ENCODE results near the gene SZT2. TPM values are rescaled to one million over a fixed set of nuclear protein-coding genes. Genes with fewer than 3 reads are reported as not detected.
"Not testable (repeated sequence)": the region's sequence is repeated elsewhere in the genome, so short reads cannot be mapped to it uniquely, and the experiment has no call there.

Gene SZT2
- total RNA-seq, 1 experiment from 2014 or later, result 27.9 TPM

- Histone ChIP-seq H3K4me1 (ENCODE audit: insufficient read depth, low read length, poor library complexity, severe bottlenecking) (no peaks in the 10 kb centered on the region), H3K27me3 (replicated peaks; ENCODE audit: insufficient read depth, low read depth, low read length, poor library complexity) (no peaks in the 10 kb centered on the region), H3K36me3 (ENCODE audit: insufficient read depth, low read length, poor library complexity, severe bottlenecking) (no peaks in the 10 kb centered on the region), H3K27ac (ENCODE audit: low read depth, low read length, poor library complexity, severe bottlenecking) (no peak overlapping the region), H3K9me3 (ENCODE audit: low read depth, low read length, poor library complexity, severe bottlenecking) (no peaks in the 10 kb centered on the region), H3K4me3 (ENCODE audit: low read depth, low read length, poor library complexity, severe bottlenecking) (no peak overlapping the region)
- CTCF ChIA-PET, result no interaction called here
- no TSS peak for BruUV-seq (replicated peaks)
- DNase-seq (ENCODE audit: low spot score), result no peak
- TF ChIP-seq CTCF (conservative IDR thresholded peaks at IDR 0.05; ENCODE audit: low read depth, low read length) (no peak), EZH2 (IDR thresholded peaks at IDR 0.05; ENCODE audit: borderline replicate concordance, low read depth, low read length, poor library complexity, severe bottlenecking) (no peak)
- POLR2A ChIA-PET (ENCODE audit: low non-redundant PET), result no interaction called here
- intact Hi-C loops (cut with micrococcal nuclease; ENCODE audit: unreplicated experiment), result loop anchor here (1.0 kb wide), 1 partner anchor 8 kb away; no protein-coding TSS in a partner anchor
Measured at GRCh38 chr1:43398227-43398626, 8.5 kb downstream of the SZT2 start.

GRCh38 chr1:43400441-43400840 lies 10.7 kb downstream of the SZT2 start:
- H3K4me1 ChIP-seq (ENCODE audit: insufficient read depth, low read length, poor library complexity, severe bottlenecking); H3K27me3 ChIP-seq (replicated peaks; ENCODE audit: insufficient read depth, low read depth, low read length, poor library complexity); H3K36me3 ChIP-seq (ENCODE audit: insufficient read depth, low read length, poor library complexity, severe bottlenecking); POLR2A ChIA-PET (ENCODE audit: low non-redundant PET); CTCF ChIA-PET; BruUV-seq (replicated peaks); DNase-seq (ENCODE audit: low spot score); H3K9me3 ChIP-seq (ENCODE audit: low read depth, low read length, poor library complexity, severe bottlenecking); H3K27ac ChIP-seq (ENCODE audit: low read depth, low read length, poor library complexity, severe bottlenecking); intact Hi-C loops (cut with micrococcal nuclease; ENCODE audit: unreplicated experiment); H3K4me3 ChIP-seq (ENCODE audit: low read depth, low read length, poor library complexity, severe bottlenecking): not testable (repeated sequence)

DNA sequence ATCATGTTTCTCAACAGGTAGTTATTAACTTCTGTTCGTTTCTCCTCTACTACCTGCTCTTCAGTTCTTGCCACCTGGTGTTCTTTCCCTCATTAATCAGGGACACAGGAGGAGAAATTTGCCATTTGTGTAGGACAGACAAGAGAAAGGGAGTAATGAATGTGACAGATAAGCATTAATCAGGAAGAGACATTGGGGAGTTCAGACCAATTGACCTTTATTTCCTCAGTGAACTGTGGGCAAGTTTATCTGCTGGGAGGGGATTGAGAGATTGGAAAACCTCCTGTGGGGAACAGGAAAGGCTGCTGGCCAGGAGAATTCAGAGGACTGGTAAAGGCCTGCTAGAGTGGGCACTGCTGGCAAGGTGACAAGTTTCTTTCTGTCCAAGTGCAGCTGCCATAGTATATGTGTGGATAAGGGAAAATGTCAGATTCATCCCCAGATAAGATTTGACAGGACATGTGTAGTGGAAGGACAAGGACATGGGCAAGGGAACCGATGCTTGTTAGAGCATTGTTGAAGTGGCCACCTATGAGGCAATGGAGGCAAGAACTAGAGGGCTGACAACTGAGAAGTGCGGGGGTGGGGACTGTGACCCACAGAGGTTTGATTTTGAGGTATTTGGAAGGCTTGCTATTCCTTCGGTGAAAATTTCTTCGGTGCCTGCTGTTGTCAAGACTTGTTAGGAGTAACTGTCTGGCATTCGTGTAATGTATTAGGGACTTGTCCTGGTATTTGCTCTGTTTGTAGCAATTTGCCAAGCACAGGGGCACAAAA lies 12.6 kb downstream of the SZT2 start:
- no peak for TF ChIP-seq EZH2 (IDR thresholded peaks at IDR 0.05; ENCODE audit: borderline replicate concordance, low read depth, low read length, poor library complexity, severe bottlenecking)
- TF ChIP-seq CTCF (conservative IDR thresholded peaks at IDR 0.05; ENCODE audit: low read depth, low read length), result no peak
- CTCF ChIA-PET, result no interaction called here
- intact Hi-C loops (cut with micrococcal nuclease; ENCODE audit: unreplicated experiment), result no loop called here
- Histone ChIP-seq H3K4me3 (ENCODE audit: low read depth, low read length, poor library complexity, severe bottlenecking) (no peak overlapping the region), H3K36me3 (ENCODE audit: insufficient read depth, low read length, poor library complexity, severe bottlenecking) (peaks cover 8% of the 10 kb centered on the region), H3K9me3 (ENCODE audit: low read depth, low read length, poor library complexity, severe bottlenecking) (no peaks in the 10 kb centered on the region), H3K27ac (ENCODE audit: low read depth, low read length, poor library complexity, severe bottlenecking) (no peak overlapping the region), H3K4me1 (ENCODE audit: insufficient read depth, low read length, poor library complexity, severe bottlenecking) (no peaks in the 10 kb centered on the region), H3K27me3 (replicated peaks; ENCODE audit: insufficient read depth, low read depth, low read length, poor library complexity) (no peaks in the 10 kb centered on the region)
- POLR2A ChIA-PET (ENCODE audit: low non-redundant PET), result no interaction called here
- DNase-seq (ENCODE audit: low spot score), result no peak
- no TSS peak for BruUV-seq (replicated peaks)

DNA sequence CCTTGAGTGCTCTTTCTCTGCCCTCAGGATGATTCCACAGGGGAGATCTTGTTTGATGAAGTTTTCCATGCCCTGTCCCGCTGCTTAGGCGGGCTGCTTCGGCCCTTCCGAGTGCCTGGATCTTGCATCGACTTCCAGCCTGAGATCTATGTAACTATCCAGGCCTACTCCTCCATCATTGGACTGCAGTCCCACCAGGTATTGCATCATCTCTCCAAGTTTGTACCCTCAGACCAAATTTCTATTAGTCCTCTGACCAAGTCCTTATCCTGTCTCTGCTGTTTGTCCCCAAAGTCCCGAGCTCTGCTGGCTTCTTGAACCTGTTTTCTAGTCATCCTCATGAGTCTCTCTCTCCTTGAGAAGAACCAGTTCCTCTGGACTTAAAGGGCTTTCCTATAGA lies 14.7 kb downstream of the SZT2 start:
- BruUV-seq (replicated peaks), result no TSS peak
- ChIA-PET POLR2A (ENCODE audit: low non-redundant PET) (no interaction called here), CTCF (no interaction called here)
- Histone ChIP-seq H3K4me1 (ENCODE audit: insufficient read depth, low read length, poor library complexity, severe bottlenecking) (no peaks in the 10 kb centered on the region), H3K27ac (ENCODE audit: low read depth, low read length, poor library complexity, severe bottlenecking) (no peak overlapping the region), H3K4me3 (ENCODE audit: low read depth, low read length, poor library complexity, severe bottlenecking) (no peak overlapping the region), H3K36me3 (ENCODE audit: insufficient read depth, low read length, poor library complexity, severe bottlenecking) (peaks cover 8% of the 10 kb centered on the region), H3K27me3 (replicated peaks; ENCODE audit: insufficient read depth, low read depth, low read length, poor library complexity) (no peaks in the 10 kb centered on the region), H3K9me3 (ENCODE audit: low read depth, low read length, poor library complexity, severe bottlenecking) (no peaks in the 10 kb centered on the region)
- intact Hi-C loops (cut with micrococcal nuclease; ENCODE audit: unreplicated experiment), result no loop called here
- no peak for DNase-seq (ENCODE audit: low spot score)
- TF ChIP-seq CTCF (conservative IDR thresholded peaks at IDR 0.05; ENCODE audit: low read depth, low read length), result no peak
- TF ChIP-seq EZH2 (IDR thresholded peaks at IDR 0.05; ENCODE audit: borderline replicate concordance, low read depth, low read length, poor library complexity, severe bottlenecking), result no peak
